Endothelial cell of umbilical vein (primary cell): ENCODE data around the gene DTX4.

ENCODE experiments used
- EZH2 ChIP-seq: IDR thresholded peaks from 2 replicates; pipeline ENCODE4 v1.6.1; 2012; ENCODE audit warnings: borderline replicate concordance, low read depth, mild to moderate bottlenecking, moderate library complexity, low read length, inconsistent platforms; ENCODE audit not compliant: severe bottlenecking
- FOS ChIP-seq: IDR thresholded peaks from 2 replicates; pipeline ENCODE4 v1.6.1; 2011; ENCODE audit warnings: mild to moderate bottlenecking, low read length, moderate library complexity, borderline replicate concordance; ENCODE audit not compliant: insufficient read depth
- GATA2 ChIP-seq: IDR thresholded peaks from 2 replicates; pipeline ENCODE4 v1.7.0; 2011; ENCODE audit warnings: low read depth, mild to moderate bottlenecking, moderate library complexity, mixed read lengths, low read length; ENCODE audit not compliant: insufficient read length, insufficient read depth
- MYC ChIP-seq: IDR thresholded peaks from one replicate; pipeline ENCODE4 v1.6.1; 2011; ENCODE audit warnings: mild to moderate bottlenecking, low read depth, low read length
- POLR2A ChIP-seq: IDR thresholded peaks from 2 replicates; pipeline ENCODE4 v1.6.1; 2012; ENCODE audit warnings: low read depth, mild to moderate bottlenecking, control low read depth, low read length
- POLR2AphosphoS5 ChIP-seq: IDR thresholded peaks from 2 replicates; pipeline ENCODE4 v1.6.1; 2012; ENCODE audit warnings: low read depth, mild to moderate bottlenecking, control low read depth, low read length, moderate library complexity; ENCODE audit not compliant: insufficient read depth
- TF ChIP-seq, protein P1 (sequence below), 2 donors: IDR thresholded peaks; 1 replicate in 1 of 2; 2 replicates in 1 of 2; pipeline ENCODE4 v1.5.1; 2011; ENCODE audit warnings: low read length in 2 of 2, mild to moderate bottlenecking in 2 of 2, moderate library complexity in 2 of 2, control low read depth in 1 of 2, inconsistent platforms in 1 of 2, low read depth in 1 of 2; ENCODE audit not compliant: insufficient read depth in 1 of 2; ENCODE audit errors: extremely low read depth in 1 of 2
- TF ChIP-seq, protein P2 (sequence below): IDR thresholded peaks from 2 replicates; pipeline ENCODE4 v1.6.1; 2011; ENCODE audit not compliant: insufficient read depth, insufficient read length

DNA sequence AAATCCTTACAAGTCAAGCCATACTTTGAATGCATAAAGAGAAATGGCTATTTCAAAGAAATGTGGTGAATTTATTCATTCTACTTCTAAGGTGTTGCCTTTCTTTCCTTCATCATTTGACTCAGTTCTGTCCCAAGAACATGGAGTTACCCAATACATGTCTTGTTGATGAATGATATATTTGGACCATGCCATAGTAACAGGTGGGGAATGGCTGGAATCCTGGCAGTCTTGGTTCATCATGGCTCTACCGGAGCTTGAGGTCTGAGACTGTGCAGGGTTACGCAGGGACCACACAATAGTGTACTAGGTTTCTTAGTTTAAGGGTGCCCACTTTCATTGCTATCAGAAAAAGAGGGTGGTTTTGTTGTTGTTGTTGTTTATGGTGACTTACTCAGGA is 81.1 kb downstream of the DTX4 start:
- TF ChIP-seq POLR2A (no peak), GATA2 (no peak), POLR2AphosphoS5 (no peak), EZH2 (no peak), MYC (no peak), FOS (no peak)
- TF ChIP-seq, protein P1, sequence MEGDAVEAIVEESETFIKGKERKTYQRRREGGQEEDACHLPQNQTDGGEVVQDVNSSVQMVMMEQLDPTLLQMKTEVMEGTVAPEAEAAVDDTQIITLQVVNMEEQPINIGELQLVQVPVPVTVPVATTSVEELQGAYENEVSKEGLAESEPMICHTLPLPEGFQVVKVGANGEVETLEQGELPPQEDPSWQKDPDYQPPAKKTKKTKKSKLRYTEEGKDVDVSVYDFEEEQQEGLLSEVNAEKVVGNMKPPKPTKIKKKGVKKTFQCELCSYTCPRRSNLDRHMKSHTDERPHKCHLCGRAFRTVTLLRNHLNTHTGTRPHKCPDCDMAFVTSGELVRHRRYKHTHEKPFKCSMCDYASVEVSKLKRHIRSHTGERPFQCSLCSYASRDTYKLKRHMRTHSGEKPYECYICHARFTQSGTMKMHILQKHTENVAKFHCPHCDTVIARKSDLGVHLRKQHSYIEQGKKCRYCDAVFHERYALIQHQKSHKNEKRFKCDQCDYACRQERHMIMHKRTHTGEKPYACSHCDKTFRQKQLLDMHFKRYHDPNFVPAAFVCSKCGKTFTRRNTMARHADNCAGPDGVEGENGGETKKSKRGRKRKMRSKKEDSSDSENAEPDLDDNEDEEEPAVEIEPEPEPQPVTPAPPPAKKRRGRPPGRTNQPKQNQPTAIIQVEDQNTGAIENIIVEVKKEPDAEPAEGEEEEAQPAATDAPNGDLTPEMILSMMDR (IDR thresholded peaks at IDR 0.05; ENCODE audit: extremely low read depth in 1 of 2, insufficient read depth in 1 of 2, low read depth in 1 of 2, low read length in 2 of 2), result no peak
- TF ChIP-seq, protein P2, sequence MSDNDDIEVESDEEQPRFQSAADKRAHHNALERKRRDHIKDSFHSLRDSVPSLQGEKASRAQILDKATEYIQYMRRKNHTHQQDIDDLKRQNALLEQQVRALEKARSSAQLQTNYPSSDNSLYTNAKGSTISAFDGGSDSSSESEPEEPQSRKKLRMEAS, result no peak
